Tibial nerve (tissue), 4 donors: ENCODE data around the gene LMF1. TPM values are rescaled to one million over a fixed set of nuclear protein-coding genes. Genes with fewer than 3 reads are reported as not detected.

ENCODE experiments used
- DNase-seq, 2 donors: peaks; one replicate each; pipeline ENCODE4 v3.0.0-alpha.2; 2019; ENCODE audit warnings: low spot score in 2 of 2
- H3K27ac ChIP-seq, 4 donors: fragments of 200-600 bp; sonication (generic) in 3 of 4; one replicate each; pipeline ENCODE4 v1.5.1; 2017 to 2019; ENCODE audit warnings: mild to moderate bottlenecking in 1 of 4
- H3K27me3 ChIP-seq, 2 donors: fragments of 200-600 bp; sonication (generic) in 1 of 2; one replicate each; pipeline versions ENCODE4 v1.5.1 to v1.6.0; 2017 to 2019
- H3K36me3 ChIP-seq, 3 donors: fragments of 200-600 bp; sonication (generic); one replicate each; pipeline ENCODE4 v1.5.1; 2018 to 2019
- H3K4me1 ChIP-seq, 4 donors: fragments of 200-600 bp; sonication (generic) in 3 of 4; one replicate each; pipeline ENCODE4 v1.5.1; 2017 to 2019
- H3K4me3 ChIP-seq, 4 donors: fragments of 200-600 bp; sonication (generic) in 3 of 4; one replicate each; pipeline ENCODE4 v1.5.1; 2017 to 2019; ENCODE audit warnings: mild to moderate bottlenecking in 1 of 4, moderate library complexity in 1 of 4
- H3K9me3 ChIP-seq, 4 donors: fragments of 200-600 bp; sonication (generic) in 3 of 4; one replicate each; pipeline ENCODE4 v1.5.1; 2017 to 2019
- CTCF ChIP-seq, 5 experiments: fragments of 200-600 bp in 3 of 5; fragments of 450-650 bp in 2 of 5; sonication (generic) in 3 of 5; IDR thresholded peaks; one replicate each; pipeline ENCODE4 v1.5.1; 2016 to 2019; ENCODE audit warnings: antibody characterized with exemption in 5 of 5, mild to moderate bottlenecking in 3 of 5, moderate library complexity in 2 of 5
- EP300 ChIP-seq, 2 donors: sonication (generic); formaldehyde crosslinking; IDR thresholded peaks; one replicate each; pipeline ENCODE4 v1.6.1; 2017; ENCODE audit warnings: antibody characterized with exemption in 2 of 2, mild to moderate bottlenecking in 1 of 2
- POLR2A ChIP-seq, 2 donors: fragments of 450-650 bp; IDR thresholded peaks; one replicate each; pipeline ENCODE4 v1.6.1; 2017; ENCODE audit warnings: antibody characterized with exemption in 2 of 2, mild to moderate bottlenecking in 2 of 2, moderate library complexity in 2 of 2
- WGBS, 2 donors: methylation state at CpG; one replicate each; pipeline ENCODE4 v1.1.5; 2018; 5-methylcytosine and 5-hydroxymethylcytosine counted together
- total RNA-seq, 4 donors: library from RNA; depleted of rRNA; stranded (reverse); fragments of >200 nt; gene quantifications; one replicate each; pipeline ENCODE4 v1.1.0, GENCODE V29; 2016

Gene LMF1
- total RNA-seq, 4 donors from 2014 or later, result 24.5 to 58.5 (median 31.8) TPM

- Histone ChIP-seq H3K36me3 (peaks cover 0 to 14% (median 0%) of the 10 kb centered on the region in 3 donors), H3K27ac (peak overlapping the region in 1 of 4 donors; percentile 82), H3K4me1 (peaks cover 0 to 49% (median 11%) of the 10 kb centered on the region in 4 donors), H3K27me3 (no peaks in the 10 kb centered on the region), H3K9me3 (no peaks in the 10 kb centered on the region), H3K4me3 (no peak overlapping the region)
- DNase-seq, result no peak
- TF ChIP-seq CTCF (IDR thresholded peaks at IDR 0.05), result no peak
- no peak for TF ChIP-seq POLR2A (IDR thresholded peaks at IDR 0.05)
- TF ChIP-seq EP300 (IDR thresholded peaks at IDR 0.05), result no peak
- 70 to 76% methylated on average over 38 to 39 of the region's 39 CpGs for WGBS, 2 donors
Measured at GRCh38 chr16:898761-899682, 71.8 kb downstream of the LMF1 start.

DNA sequence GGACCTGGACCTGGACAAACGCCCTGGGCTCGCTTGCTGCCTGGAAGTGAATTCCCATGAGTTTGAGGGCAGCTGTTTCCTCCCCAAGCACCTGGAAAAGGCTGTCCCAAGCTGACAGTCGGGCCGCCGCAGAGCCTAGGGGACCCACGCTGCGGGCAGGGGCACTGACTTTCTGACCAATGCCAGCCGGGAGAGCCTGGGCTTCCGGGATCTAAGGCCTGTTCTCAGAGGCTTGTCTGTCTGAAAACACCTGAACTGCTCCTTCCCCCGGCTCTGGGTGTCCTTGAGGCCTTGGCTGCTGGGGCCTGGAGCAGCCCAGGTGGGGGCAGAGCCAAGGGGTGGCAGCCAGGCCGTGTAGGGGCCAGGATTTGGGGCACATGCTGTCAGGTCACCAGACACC lies 72.6 kb downstream of the LMF1 start:
- H3K27me3 ChIP-seq, result no peaks in the 10 kb centered on the region
- no peak overlapping the region for H3K4me3 ChIP-seq
- H3K9me3 ChIP-seq, result no peaks in the 10 kb centered on the region
- no peak for DNase-seq
- TF ChIP-seq POLR2A (IDR thresholded peaks at IDR 0.05), result no peak
- no peak for TF ChIP-seq CTCF (IDR thresholded peaks at IDR 0.05)
- TF ChIP-seq EP300 (IDR thresholded peaks at IDR 0.05), result no peak
- peak overlapping the region in 1 of 4 donors; percentile 82 for H3K27ac ChIP-seq
- H3K36me3 ChIP-seq, result peaks cover 0 to 14% (median 0%) of the 10 kb centered on the region in 3 donors
- 80 to 90% methylated on average over 1 to 11 of the region's 11 CpGs for WGBS, 2 donors
- peaks cover 0 to 49% (median 11%) of the 10 kb centered on the region in 4 donors for H3K4me1 ChIP-seq

DNA sequence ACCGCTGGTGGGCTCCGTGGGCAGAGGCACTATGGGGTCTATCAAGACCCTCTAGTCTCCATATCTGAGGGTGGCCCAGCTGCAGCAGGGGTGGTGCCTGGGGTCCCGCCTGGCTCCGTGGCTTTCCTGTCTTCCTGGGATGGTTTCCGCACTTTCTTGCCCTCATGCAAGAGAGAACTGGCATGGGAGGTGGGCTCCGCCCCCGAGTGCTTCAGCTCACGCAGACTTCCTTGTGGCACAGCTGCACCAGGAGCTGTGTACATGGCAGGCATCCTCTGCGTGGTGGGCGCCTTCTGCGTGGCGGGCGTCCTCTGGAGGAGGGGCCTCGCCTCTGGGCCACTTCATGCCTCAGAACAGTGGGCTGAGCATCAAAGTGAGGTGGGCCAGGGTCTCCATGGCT lies 73.1 kb downstream of the LMF1 start:
- Histone ChIP-seq H3K36me3 (peaks cover 0 to 17% (median 0%) of the 10 kb centered on the region in 3 donors), H3K27ac (peak overlapping the region in 3 of 4 donors; percentile 40 to 82 (median 65)), H3K4me1 (peaks cover 0 to 49% (median 11%) of the 10 kb centered on the region in 4 donors), H3K4me3 (no peak overlapping the region), H3K9me3 (no peaks in the 10 kb centered on the region), H3K27me3 (no peaks in the 10 kb centered on the region)
- no peak for DNase-seq
- TF ChIP-seq POLR2A (IDR thresholded peaks at IDR 0.05) (no peak), CTCF (IDR thresholded peaks at IDR 0.05) (no peak), EP300 (IDR thresholded peaks at IDR 0.05) (no peak)
- 86 to 93% methylated on average over 12 to 14 of the region's 14 CpGs for WGBS, 2 donors

GRCh38 chr16:897200-897543 lies 73.6 kb downstream of the LMF1 start:
- no peak overlapping the region for H3K4me3 ChIP-seq
- DNase-seq, result no peak
- peak overlapping the region; percentile 40 to 82 (median 64) for H3K27ac ChIP-seq
- H3K36me3 ChIP-seq, result peaks cover 0 to 23% (median 0%) of the 10 kb centered on the region in 3 donors
- H3K9me3 ChIP-seq, result no peaks in the 10 kb centered on the region
- TF ChIP-seq POLR2A (IDR thresholded peaks at IDR 0.05) (no peak), EP300 (IDR thresholded peaks at IDR 0.05) (no peak), CTCF (IDR thresholded peaks at IDR 0.05) (no peak)
- 78 to 88% methylated on average over 14 to 18 of the region's 18 CpGs for WGBS, 2 donors
- H3K27me3 ChIP-seq, result no peaks in the 10 kb centered on the region
- peaks cover 0 to 46% (median 10%) of the 10 kb centered on the region in 4 donors for H3K4me1 ChIP-seq
